ENCODE data around the gene BMAL1.

- TF ChIP-seq CTCF (IDR thresholded peaks at IDR 0.05) (no peak), POLR2A (IDR thresholded peaks at IDR 0.05) (no peak)
Measured at GRCh38 chr11:13327421-13327820, 49.8 kb downstream of the BMAL1 start.

Data from thyroid gland (tissue), 4 donors.